ENCODE results near the gene NTHL1. TPM values are rescaled to one million over a fixed set of nuclear protein-coding genes. Genes with fewer than 3 reads are reported as not detected.

The NTHL1 gene
- total and polyA plus RNA-seq, 3 donors from 2014 or later, result 18.0 to 35.6 (median 24.6) TPM

DNA sequence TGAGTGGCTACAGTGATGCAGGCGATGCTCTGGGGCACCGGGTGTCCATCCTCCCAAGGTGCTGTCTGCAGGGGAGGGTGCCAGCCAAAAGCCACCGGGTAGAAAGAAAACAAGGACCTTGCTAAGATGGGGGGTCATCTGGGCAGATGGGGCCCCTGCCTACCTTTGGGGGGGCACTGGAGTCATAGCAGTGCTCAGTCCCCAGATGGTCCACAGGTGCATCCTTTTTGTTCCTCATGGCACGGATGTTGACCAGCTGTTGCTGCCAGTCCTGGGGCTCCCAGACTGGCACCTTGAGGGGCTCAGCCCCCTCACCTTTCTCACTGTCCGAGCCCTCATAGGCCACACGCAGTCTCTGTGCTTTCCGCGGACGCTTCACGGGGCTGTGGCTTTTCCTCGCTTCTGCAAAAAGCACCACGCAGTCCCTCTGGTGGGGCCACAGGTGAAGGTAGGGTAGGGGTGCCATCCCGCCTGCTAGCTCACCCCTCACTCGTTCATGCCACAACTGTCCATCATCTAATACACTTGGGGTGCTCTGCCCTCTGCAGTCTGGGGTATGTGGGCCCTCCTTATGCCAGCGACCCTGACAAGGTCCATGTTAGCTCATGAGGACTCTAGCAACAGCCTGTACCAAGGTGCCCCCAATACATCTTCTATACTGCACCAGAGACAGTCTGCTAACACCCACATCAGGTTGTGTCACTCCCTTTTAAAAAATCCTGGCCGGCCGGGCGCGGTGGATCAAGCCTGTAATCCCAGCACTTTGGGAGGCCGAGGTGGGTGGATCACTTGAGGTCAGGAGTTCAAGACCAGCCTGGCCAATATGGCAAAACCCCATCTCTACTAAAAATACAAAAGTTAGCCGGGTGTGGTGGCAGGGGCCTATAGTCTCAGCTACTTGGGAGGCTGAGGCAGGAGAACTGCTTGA is 1.4 kb downstream of the NTHL1 start:
- intact Hi-C loops (cut with DNase I; ENCODE audit: low total_unique reads), result no loop called here
- no peak for DNase-seq
- WGBS, 2 donors, result 86% methylated on average over 21 of the region's 21 CpGs
- no peaks in the 10 kb centered on the region for H3K9me3 ChIP-seq
- no peaks in the 10 kb centered on the region for H3K27me3 ChIP-seq
- no peak overlapping the region for H3K27ac ChIP-seq
- no peak for TF ChIP-seq POLR2A (IDR thresholded peaks at IDR 0.05)
- TF ChIP-seq, protein P1, sequence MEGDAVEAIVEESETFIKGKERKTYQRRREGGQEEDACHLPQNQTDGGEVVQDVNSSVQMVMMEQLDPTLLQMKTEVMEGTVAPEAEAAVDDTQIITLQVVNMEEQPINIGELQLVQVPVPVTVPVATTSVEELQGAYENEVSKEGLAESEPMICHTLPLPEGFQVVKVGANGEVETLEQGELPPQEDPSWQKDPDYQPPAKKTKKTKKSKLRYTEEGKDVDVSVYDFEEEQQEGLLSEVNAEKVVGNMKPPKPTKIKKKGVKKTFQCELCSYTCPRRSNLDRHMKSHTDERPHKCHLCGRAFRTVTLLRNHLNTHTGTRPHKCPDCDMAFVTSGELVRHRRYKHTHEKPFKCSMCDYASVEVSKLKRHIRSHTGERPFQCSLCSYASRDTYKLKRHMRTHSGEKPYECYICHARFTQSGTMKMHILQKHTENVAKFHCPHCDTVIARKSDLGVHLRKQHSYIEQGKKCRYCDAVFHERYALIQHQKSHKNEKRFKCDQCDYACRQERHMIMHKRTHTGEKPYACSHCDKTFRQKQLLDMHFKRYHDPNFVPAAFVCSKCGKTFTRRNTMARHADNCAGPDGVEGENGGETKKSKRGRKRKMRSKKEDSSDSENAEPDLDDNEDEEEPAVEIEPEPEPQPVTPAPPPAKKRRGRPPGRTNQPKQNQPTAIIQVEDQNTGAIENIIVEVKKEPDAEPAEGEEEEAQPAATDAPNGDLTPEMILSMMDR (IDR thresholded peaks at IDR 0.05), result no peak
- H3K4me1 ChIP-seq, result peaks cover 31% of the 10 kb centered on the region
- no peak overlapping the region for H3K4me3 ChIP-seq
- no peaks in the 10 kb centered on the region for H3K36me3 ChIP-seq (ENCODE audit: low read depth, missing control alignments)

DNA sequence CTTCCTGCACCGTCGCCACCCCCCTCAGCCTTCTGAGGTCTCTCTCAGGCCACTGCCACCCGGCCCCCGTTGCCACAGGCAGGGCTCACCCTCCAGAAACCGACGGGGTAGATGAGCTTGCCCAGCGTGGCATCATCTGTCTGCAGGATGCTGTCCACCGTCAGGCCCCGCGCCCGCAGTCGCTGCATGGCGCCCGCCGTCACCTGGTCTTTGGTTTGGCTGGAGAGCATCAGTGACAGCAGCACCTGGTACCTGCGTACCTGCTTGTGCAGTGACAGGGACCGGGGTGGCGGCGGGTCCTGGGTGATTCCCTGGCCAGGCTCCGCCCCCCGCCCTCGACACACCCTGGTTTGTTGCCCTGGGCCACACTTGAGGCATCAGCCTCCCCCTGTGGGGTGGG is 3.1 kb downstream of the NTHL1 start:
- no peak overlapping the region for H3K27ac ChIP-seq
- 96% methylated on average over 22 of the region's 22 CpGs; no CpG with 5 or more reads in 1 of the 2 donors for WGBS, 2 donors
- no peak overlapping the region for H3K4me3 ChIP-seq
- DNase-seq, result no peak
- H3K4me1 ChIP-seq, result peaks cover 47% of the 10 kb centered on the region
- no peaks in the 10 kb centered on the region for H3K27me3 ChIP-seq
- intact Hi-C loops (cut with DNase I; ENCODE audit: low total_unique reads), result no loop called here
- no peaks in the 10 kb centered on the region for H3K36me3 ChIP-seq (ENCODE audit: low read depth, missing control alignments)
- no peak for TF ChIP-seq POLR2A (IDR thresholded peaks at IDR 0.05)
- TF ChIP-seq, protein P1 (IDR thresholded peaks at IDR 0.05), result no peak
- H3K9me3 ChIP-seq, result no peaks in the 10 kb centered on the region

DNA sequence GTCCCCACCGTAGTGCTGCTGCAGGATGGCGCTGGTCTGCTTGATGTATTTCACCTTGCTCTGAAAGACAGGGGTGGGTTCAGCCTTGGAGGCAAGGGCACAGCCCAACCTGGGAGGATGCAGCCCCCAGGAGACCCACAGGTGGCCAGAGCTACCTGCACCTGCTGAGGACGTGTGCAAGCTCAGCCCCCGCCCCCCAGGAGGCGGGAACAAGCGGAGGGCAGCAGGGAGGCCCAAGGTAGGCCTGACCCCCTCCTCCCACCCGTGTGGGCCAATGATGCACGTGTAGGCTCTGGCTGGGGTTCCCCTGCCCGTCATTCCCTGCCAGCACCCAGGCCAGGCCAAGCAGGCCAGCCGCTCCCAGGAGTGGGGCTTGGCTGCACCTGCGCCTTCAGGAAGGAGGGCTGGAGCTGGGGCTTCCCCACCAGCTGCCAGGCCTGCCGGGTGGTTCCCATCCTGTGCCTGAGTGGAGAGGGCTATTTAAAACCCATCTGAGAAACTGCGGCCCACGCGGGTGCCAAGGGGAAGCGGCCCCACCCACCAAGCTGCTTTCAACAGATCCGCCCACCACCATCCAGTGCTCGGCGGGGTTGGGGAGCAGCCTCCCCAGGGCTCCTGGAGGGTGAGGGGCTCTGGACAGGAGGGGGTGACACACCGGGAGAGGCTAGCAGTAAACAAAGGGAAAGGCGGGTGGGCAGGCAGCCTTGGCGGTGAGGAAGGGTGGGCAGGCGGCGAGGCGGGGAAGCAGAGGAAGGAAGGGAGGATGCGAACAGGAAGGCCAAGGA is 3.8 kb downstream of the NTHL1 start:
- no peak for DNase-seq
- H3K4me3 ChIP-seq, result no peak overlapping the region
- no peaks in the 10 kb centered on the region for H3K9me3 ChIP-seq
- WGBS, 2 donors, result 78 to 85% methylated on average over 15 to 26 of the region's 26 CpGs
- no peaks in the 10 kb centered on the region for H3K36me3 ChIP-seq (ENCODE audit: low read depth, missing control alignments)
- H3K4me1 ChIP-seq, result peaks cover 52% of the 10 kb centered on the region
- intact Hi-C loops (cut with DNase I; ENCODE audit: low total_unique reads), result no loop called here
- H3K27me3 ChIP-seq, result no peaks in the 10 kb centered on the region
- H3K27ac ChIP-seq, result no peak overlapping the region
- TF ChIP-seq, protein P1 (IDR thresholded peaks at IDR 0.05), result no peak
- TF ChIP-seq POLR2A (IDR thresholded peaks at IDR 0.05), result no peak

DNA sequence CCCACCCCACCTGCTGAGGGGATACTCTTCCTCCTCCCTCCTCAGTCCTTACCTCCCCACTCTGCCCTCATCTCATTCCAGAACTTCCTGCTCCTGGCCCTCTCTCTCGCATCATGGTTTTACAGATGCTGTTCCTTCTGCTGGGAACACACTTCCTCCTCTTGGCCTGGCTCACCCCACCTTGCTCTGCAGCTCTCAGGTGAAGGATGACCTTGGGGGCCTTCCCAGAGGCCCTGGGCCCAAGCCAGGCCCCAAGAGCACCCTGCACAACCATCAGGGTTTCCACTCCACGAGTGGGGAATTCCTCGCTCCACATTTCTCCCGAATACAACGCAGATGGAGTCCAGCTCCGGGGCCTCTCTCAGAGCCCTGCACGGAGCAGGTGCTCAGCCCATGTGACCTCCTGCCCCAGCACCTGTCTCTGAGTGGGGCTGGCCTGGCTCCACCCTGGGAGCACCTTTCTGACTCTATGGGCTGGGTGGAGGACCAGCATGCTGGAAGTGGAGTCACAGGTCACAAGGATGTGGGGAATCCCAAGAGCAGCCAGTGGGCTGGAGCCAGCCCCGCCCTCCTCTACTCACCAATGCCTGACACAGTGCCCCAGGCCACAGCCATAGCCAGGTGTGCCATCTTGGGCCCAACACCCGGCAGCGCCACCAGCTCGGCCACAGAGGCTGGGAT is 4.5 kb downstream of the NTHL1 start:
- Histone ChIP-seq H3K36me3 (ENCODE audit: low read depth, missing control alignments) (no peaks in the 10 kb centered on the region), H3K4me1 (peaks cover 54% of the 10 kb centered on the region), H3K4me3 (no peak overlapping the region), H3K27me3 (no peaks in the 10 kb centered on the region), H3K27ac (no peak overlapping the region), H3K9me3 (no peaks in the 10 kb centered on the region)
- 86 to 89% methylated on average over 4 to 11 of the region's 11 CpGs for WGBS, 2 donors
- TF ChIP-seq, protein P1 (IDR thresholded peaks at IDR 0.05), result no peak
- TF ChIP-seq POLR2A (IDR thresholded peaks at IDR 0.05), result no peak
- DNase-seq, result no peak
- intact Hi-C loops (cut with DNase I; ENCODE audit: low total_unique reads), result no loop called here

Data from testis (tissue), 3 donors.